Measurements from ENCODE around the gene ALX1. TPM values are rescaled to one million over a fixed set of nuclear protein-coding genes. Genes with fewer than 3 reads are reported as not detected.
A peak's percentile ranks its signal among the peaks of the same experiment; 100 is the strongest.

The ALX1 gene
- polyA plus RNA-seq, 3 donors = not detected

DNA sequence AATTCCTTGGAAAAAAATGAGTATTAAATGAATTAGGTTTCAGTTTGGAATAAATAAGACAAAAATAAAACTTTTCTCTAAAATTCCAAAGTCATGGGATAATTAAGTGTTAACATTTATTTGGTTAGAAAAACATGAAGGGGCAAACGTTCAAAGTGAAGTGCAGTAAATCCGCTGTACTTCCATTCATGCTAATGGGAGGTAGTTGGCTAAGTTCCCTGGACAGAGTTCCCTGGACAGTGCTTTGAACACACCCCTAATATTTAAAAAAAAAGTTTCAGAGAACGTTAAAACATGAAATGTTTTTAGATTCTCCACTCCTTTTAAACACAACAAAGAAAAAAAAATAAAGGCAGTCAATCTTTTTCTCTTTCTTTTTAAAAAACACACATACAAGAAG is 16.3 kb downstream of the ALX1 start:
- Histone ChIP-seq H3K4me2 (replicated peaks; ENCODE audit: extremely low read depth, low read length, poor library complexity, severe bottlenecking) (no peak overlapping the region), H3K27me3 (ENCODE audit: control insufficient read depth in 2 of 2, insufficient read depth in 2 of 2, low read length in 2 of 2) (no peaks in the 10 kb centered on the region), H3K36me3 (replicated peaks in 1 of 2; ENCODE audit: control insufficient read depth in 1 of 2, insufficient read depth in 2 of 2, low read length in 2 of 2) (no peaks in the 10 kb centered on the region), H3K4me3 (replicated peaks in 1 of 3; ENCODE audit: low read depth in 2 of 3, low read length in 3 of 3) (no peak overlapping the region), H3K27ac (ENCODE audit: low read depth in 1 of 2, low read length in 2 of 2) (no peak overlapping the region), H4K20me1 (ENCODE audit: insufficient read depth, low read length) (no peaks in the 10 kb centered on the region), H2AFZ (ENCODE audit: insufficient read depth, low read depth, low read length, poor library complexity, severe bottlenecking) (no peak overlapping the region), H3K9ac (ENCODE audit: insufficient read depth, low read length, poor library complexity, severe bottlenecking) (no peak overlapping the region), H3K9me3 (replicated peaks in 1 of 2; ENCODE audit: control insufficient read depth in 1 of 2, insufficient read depth in 1 of 2, low read length in 2 of 2) (no peaks in the 10 kb centered on the region), H3K79me2 (ENCODE audit: insufficient read depth, low read length) (no peaks in the 10 kb centered on the region), H3K4me1 (ENCODE audit: control insufficient read depth in 1 of 2, insufficient read depth in 2 of 2, low read length in 2 of 2) (no peaks in the 10 kb centered on the region)
- intact Hi-C loops (cut with micrococcal nuclease) = no loop called here
- Mint-ChIP-seq H3K4me3 (no peak overlapping the region), H3K27ac (no peak overlapping the region), H3K36me3 (no peaks in the 10 kb centered on the region), H3K9me3 (no peaks in the 10 kb centered on the region), H3K4me1 (no peaks in the 10 kb centered on the region), H3K27me3 (ENCODE audit: low read depth in 3 of 3) (peaks cover 3 to 8% (median 3%) of the 10 kb centered on the region in 3 donors)
- TF ChIP-seq CTCF (IDR thresholded peaks at IDR 0.05) = no peak
- no peak for DNase-seq
- no CpG with 5 or more reads among the region's 3 CpGs for WGBS (ENCODE audit: insufficient coverage)

GRCh38 chr12:85299053-85299452 is 19.0 kb downstream of the ALX1 start:
- Mint-ChIP-seq H3K27ac (no peak overlapping the region), H3K4me3 (peak overlapping the region in 1 of 2 donors; percentile 23), H3K27me3 (ENCODE audit: low read depth in 3 of 3) (peaks cover 3 to 8% (median 3%) of the 10 kb centered on the region in 3 donors), H3K4me1 (no peaks in the 10 kb centered on the region), H3K36me3 (no peaks in the 10 kb centered on the region), H3K9me3 (no peaks in the 10 kb centered on the region)
- no peak for TF ChIP-seq CTCF (IDR thresholded peaks at IDR 0.05)
- no peak for DNase-seq
- Histone ChIP-seq H4K20me1 (ENCODE audit: insufficient read depth, low read length) (no peaks in the 10 kb centered on the region), H2AFZ (ENCODE audit: insufficient read depth, low read depth, low read length, poor library complexity, severe bottlenecking) (no peak overlapping the region), H3K4me1 (ENCODE audit: control insufficient read depth in 1 of 2, insufficient read depth in 2 of 2, low read length in 2 of 2) (no peaks in the 10 kb centered on the region), H3K79me2 (ENCODE audit: insufficient read depth, low read length) (no peaks in the 10 kb centered on the region), H3K27ac (ENCODE audit: low read depth in 1 of 2, low read length in 2 of 2) (no peak overlapping the region), H3K36me3 (replicated peaks in 1 of 2; ENCODE audit: control insufficient read depth in 1 of 2, insufficient read depth in 2 of 2, low read length in 2 of 2) (no peaks in the 10 kb centered on the region), H3K4me3 (replicated peaks in 1 of 3; ENCODE audit: low read depth in 2 of 3, low read length in 3 of 3) (no peak overlapping the region), H3K27me3 (ENCODE audit: control insufficient read depth in 2 of 2, insufficient read depth in 2 of 2, low read length in 2 of 2) (no peaks in the 10 kb centered on the region), H3K9me3 (replicated peaks in 1 of 2; ENCODE audit: control insufficient read depth in 1 of 2, insufficient read depth in 1 of 2, low read length in 2 of 2) (no peaks in the 10 kb centered on the region), H3K9ac (ENCODE audit: insufficient read depth, low read length, poor library complexity, severe bottlenecking) (no peak overlapping the region), H3K4me2 (replicated peaks; ENCODE audit: extremely low read depth, low read length, poor library complexity, severe bottlenecking) (no peak overlapping the region)
- intact Hi-C loops (cut with micrococcal nuclease) = no loop called here
- WGBS (ENCODE audit: insufficient coverage) = no CpG with 5 or more reads among the region's 2 CpGs

Measured in CD14-positive monocyte (primary cell).